Adrenal gland (tissue), 12 donors: ENCODE measurements around the gene CCL27. TPM values are rescaled to one million over a fixed set of nuclear protein-coding genes. Genes with fewer than 3 reads are reported as not detected.

Experiments
- DNase-seq, 7 donors: peaks; one replicate each; pipeline ENCODE4 v3.0.0-alpha.2; 2019 to 2020
- H3K27ac ChIP-seq, 5 donors: fragments of 200-600 bp; sonication (generic) in 4 of 5; 1 replicate in 3 of 5; 2 replicates in 2 of 5; pipeline versions ENCODE4 v1.5.1 to v1.8.0; 2016 to 2020; ENCODE audit warnings: mild to moderate bottlenecking in 1 of 5
- H3K27me3 ChIP-seq: fragments of 200-600 bp; 2 replicates; pipeline ENCODE4 v1.8.0; 2021
- H3K36me3 ChIP-seq, 2 donors: fragments of 200-600 bp; replicated peaks in 1 of 2; 1 replicate in 1 of 2; 2 replicates in 1 of 2; pipeline versions ENCODE4 v1.5.1 to v1.8.0; 2018 to 2022
- H3K4me1 ChIP-seq, 2 donors: fragments of 200-600 bp; replicated peaks in 1 of 2; 1 replicate in 1 of 2; 2 replicates in 1 of 2; pipeline versions ENCODE4 v1.5.1 to v1.8.0; 2018 to 2021
- H3K4me3 ChIP-seq, 4 donors: fragments of 200-600 bp; sonication (generic) in 3 of 4; one replicate each; pipeline ENCODE4 v1.5.1; 2016 to 2018
- H3K9me3 ChIP-seq, 3 donors: fragments of 200-600 bp; sonication (generic) in 1 of 3; replicated peaks in 1 of 3; 1 replicate in 2 of 3; 2 replicates in 1 of 3; pipeline versions ENCODE4 v1.5.1 to v1.8.0; 2016 to 2021
- CTCF ChIP-seq, 6 experiments: fragments of 450-650 bp in 4 of 6; fragments of 200-600 bp in 2 of 6; sonication (generic) in 1 of 6; IDR thresholded peaks; 1 replicate in 5 of 6; 2 replicates in 1 of 6; pipeline versions ENCODE4 v1.5.1 to v1.8.0; 2016 to 2021; ENCODE audit warnings: antibody characterized with exemption in 6 of 6, mild to moderate bottlenecking in 2 of 6, moderate library complexity in 1 of 6
- POLR2A ChIP-seq, 2 donors: fragments of 450-650 bp; IDR thresholded peaks; one replicate each; pipeline ENCODE4 v1.6.1; 2017; ENCODE audit warnings: antibody characterized with exemption in 2 of 2, mild to moderate bottlenecking in 2 of 2, moderate library complexity in 1 of 2
- WGBS, 4 donors: extraction: QIAGEN DNeasy Blood & Tissue Kit in 2 of 4; methylation state at CpG; one replicate each; pipeline versions ENCODE4 v1.1.5 to v1.1.7; 2013 to 2017; 5-methylcytosine and 5-hydroxymethylcytosine counted together
- intact Hi-C, 2 donors: fragments of 100-400 bp; cut with DNase I; formaldehyde crosslinking; loops; one replicate each; pipeline versions ENCODE4 v1.14.1 to v1.15.0; 2022 to 2023
- polyA plus RNA-seq, 3 donors: library from polyadenylated mRNA; stranded (reverse); fragments of 200-250 nt in 2 of 3; fragments of 350-450 nt in 1 of 3; fragmentation: Illumina TruSeq in 1 of 3; extraction: RNeasy Lipid Tissue Mini Kit (QIAGEN cat#74804) in 1 of 3; gene quantifications; one replicate each; pipeline ENCODE4 v1.2.3, GENCODE V29; 2013 to 2014
- total RNA-seq, 9 donors: library from RNA; depleted of rRNA in 4 of 9; stranded (reverse); fragments of >200 nt in 4 of 9; fragments of 120-200 nt in 1 of 9; fragmentation: NEBNext Ultra II Directional in 1 of 9; extraction: Animal tissue kit (Norgen Biotek cat#: 25700) in 1 of 9; gene quantifications; one replicate each; pipeline versions ENCODE4 v1.1.0 to v1.2.4, GENCODE V29; 2013 to 2023
- donor health status: healthy with polysubstance abuse.
- donor health status: Bipolar disorder and iron deficiency.
- donor health status: DM: yes; HTN: yes; CAD: no.
- donor health status: DM: no; HTN: no; CAD: no.
- donor health status: DM: no; HTN: no; CAD: no.
- donor health status: DM: yes; HTN: yes; CAD: no.

The CCL27 gene
- total and polyA plus RNA-seq, 12 donors: 0.10 to 0.65 (median 0.33) TPM; not detected in 7

- Histone ChIP-seq H3K4me1 (peaks cover 10 to 20% of the 10 kb centered on the region in 2 donors), H3K27ac (no peak overlapping the region), H3K9me3 (no peaks in the 10 kb centered on the region), H3K36me3 (no peaks in the 10 kb centered on the region), H3K4me3 (no peak overlapping the region), H3K27me3 (peaks cover 68% of the 10 kb centered on the region)
- intact Hi-C loops: no loop called here
- 20 to 30% (median 28%) methylated on average over 25 to 39 of the region's 39 CpGs for WGBS, 4 donors
- no peak for TF ChIP-seq POLR2A (IDR thresholded peaks at IDR 0.05)
- TF ChIP-seq CTCF (IDR thresholded peaks at IDR 0.05): no peak
- DNase-seq: no peak
Measured at GRCh38 chr9:34624475-34625185, 37.8 kb downstream of the CCL27 start.

- Histone ChIP-seq H3K27ac (no peak overlapping the region), H3K27me3 (peaks cover 61% of the 10 kb centered on the region), H3K9me3 (no peaks in the 10 kb centered on the region), H3K36me3 (no peaks in the 10 kb centered on the region), H3K4me1 (peaks cover 8 to 21% of the 10 kb centered on the region in 2 donors), H3K4me3 (no peak overlapping the region)
- no peak for DNase-seq
- TF ChIP-seq POLR2A (IDR thresholded peaks at IDR 0.05) (no peak), CTCF (IDR thresholded peaks at IDR 0.05) (no peak)
- 10 to 24% (median 16%) methylated on average over 16 to 63 of the region's 63 CpGs for WGBS, 4 donors
- intact Hi-C loops: no loop called here
Measured at GRCh38 chr9:34623374-34624235, 38.9 kb downstream of the CCL27 start.

GRCh38 chr9:34620061-34620994 lies 42.1 kb downstream of the CCL27 start, which contains the start of gene DCTN3:
Gene DCTN3, minus strand, starts transcription at chr9:34620495. Its CDS starts 31 bp downstream, at chr9:34620464.
- intact Hi-C loops: no loop called here
- Histone ChIP-seq H3K9me3 (no peaks in the 10 kb centered on the region), H3K36me3 (peaks cover 0 to 29% of the 10 kb centered on the region in 2 donors), H3K4me3 (peak within 1 kb of the TSS in 2 of 4 donors; percentile 64 to 96), H3K27me3 (peaks cover 30% of the 10 kb centered on the region), H3K27ac (peak within 1 kb of the TSS in 2 of 5 donors; percentile 12 to 51), H3K4me1 (peaks cover 6 to 17% of the 10 kb centered on the region in 2 donors)
- DNase-seq: peak; percentile 90 to 99 (median 96)
- WGBS, 4 donors: 3 to 11% (median 5%) methylated on average over 12 to 43 of the region's 43 CpGs
- TF ChIP-seq CTCF (IDR thresholded peaks at IDR 0.05) (peak in 1 of 6 experiments; percentile 2), POLR2A (IDR thresholded peaks at IDR 0.05) (peak; percentile 28 to 45)
